Stomach smooth muscle (tissue), 2 donors: ENCODE measurements around the gene CLSTN3.

ENCODE experiments used
- H3K27ac ChIP-seq: one replicate; pipeline ENCODE4 v1.7.0; 2013; ENCODE audit warnings: mild to moderate bottlenecking, low read length, inconsistent platforms
- H3K27me3 ChIP-seq, 2 donors: one replicate each; pipeline ENCODE4 v1.7.0; 2013; ENCODE audit warnings: low read length in 2 of 2; ENCODE audit not compliant: insufficient read depth in 2 of 2, control insufficient read depth in 1 of 2
- H3K36me3 ChIP-seq, 2 donors: one replicate each; pipeline ENCODE4 v1.7.0; 2013; ENCODE audit warnings: low read length in 2 of 2; ENCODE audit not compliant: control insufficient read depth in 2 of 2, insufficient read depth in 2 of 2
- H3K4me1 ChIP-seq: one replicate; pipeline ENCODE4 v1.7.0; 2013; ENCODE audit warnings: low read length; ENCODE audit not compliant: control insufficient read depth, insufficient read depth
- H3K4me3 ChIP-seq, 2 donors: one replicate each; pipeline ENCODE4 v1.7.0; 2013; ENCODE audit warnings: low read length in 2 of 2
- H3K9ac ChIP-seq, 2 donors: one replicate each; pipeline ENCODE4 v1.7.0; 2013; ENCODE audit warnings: low read length in 2 of 2, mild to moderate bottlenecking in 1 of 2
- H3K9me3 ChIP-seq, 2 donors: one replicate each; pipeline ENCODE4 v1.7.0; 2013; ENCODE audit warnings: low read length in 2 of 2; ENCODE audit not compliant: control insufficient read depth in 2 of 2
- donor health status: healthy.
- donor health status: Pancreatic carcinoma.

CLSTN3 gene

DNA sequence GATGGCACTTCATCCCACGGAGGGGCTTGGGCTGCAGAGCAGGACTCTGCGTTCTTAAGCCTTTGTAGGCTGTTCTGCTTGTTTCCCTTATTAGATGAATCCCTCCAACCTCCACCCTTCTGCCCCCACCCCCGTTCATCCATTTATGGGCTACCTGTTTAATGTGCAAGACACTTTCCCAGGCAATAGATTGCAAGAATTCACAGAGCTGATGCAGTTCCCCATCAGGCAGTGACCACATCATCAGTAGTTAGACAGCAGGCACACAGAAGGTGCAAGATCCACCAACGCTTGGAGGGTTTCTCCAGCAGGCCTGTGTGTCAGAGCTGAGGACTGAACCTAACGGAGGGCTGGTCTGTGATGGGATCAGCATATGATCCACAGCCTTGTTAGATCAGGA, 36.7 kb upstream of the CLSTN3 start:
- H3K27me3 ChIP-seq = no peaks in the 10 kb centered on the region
- H3K36me3 ChIP-seq = peaks cover 9 to 14% of the 10 kb centered on the region in 2 donors
- no peaks in the 10 kb centered on the region for H3K9me3 ChIP-seq
- H3K9ac ChIP-seq = peak overlapping the region in 1 of 2 donors; percentile 10
- H3K4me1 ChIP-seq = peaks cover 36% of the 10 kb centered on the region
- no peak overlapping the region for H3K27ac ChIP-seq
- no peak overlapping the region for H3K4me3 ChIP-seq

DNA sequence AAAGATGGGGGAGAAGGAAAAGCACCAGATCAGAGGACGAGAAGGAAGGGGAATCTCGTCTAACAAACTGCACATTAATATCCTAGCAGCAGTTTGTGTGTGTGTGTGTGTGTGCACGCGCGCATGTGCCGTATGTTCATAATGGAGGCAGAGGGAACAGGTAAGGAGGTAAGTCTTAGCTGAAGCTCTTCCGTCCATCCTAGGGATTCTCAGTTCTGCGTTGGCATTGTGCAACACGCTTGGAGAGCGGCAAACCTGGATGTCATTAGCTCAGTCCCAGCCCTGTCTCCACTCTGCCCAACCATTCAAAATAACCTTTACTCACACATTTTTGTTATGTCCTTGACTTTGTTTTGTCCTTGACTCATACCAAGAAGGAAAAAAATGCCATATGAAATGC, 36.3 kb upstream of the CLSTN3 start:
- Histone ChIP-seq H3K9ac (peak overlapping the region in 1 of 2 donors; percentile 10), H3K4me1 (peaks cover 36% of the 10 kb centered on the region), H3K27me3 (no peaks in the 10 kb centered on the region), H3K4me3 (no peak overlapping the region), H3K36me3 (peaks cover 5 to 11% of the 10 kb centered on the region in 2 donors), H3K9me3 (no peaks in the 10 kb centered on the region), H3K27ac (no peak overlapping the region)

DNA sequence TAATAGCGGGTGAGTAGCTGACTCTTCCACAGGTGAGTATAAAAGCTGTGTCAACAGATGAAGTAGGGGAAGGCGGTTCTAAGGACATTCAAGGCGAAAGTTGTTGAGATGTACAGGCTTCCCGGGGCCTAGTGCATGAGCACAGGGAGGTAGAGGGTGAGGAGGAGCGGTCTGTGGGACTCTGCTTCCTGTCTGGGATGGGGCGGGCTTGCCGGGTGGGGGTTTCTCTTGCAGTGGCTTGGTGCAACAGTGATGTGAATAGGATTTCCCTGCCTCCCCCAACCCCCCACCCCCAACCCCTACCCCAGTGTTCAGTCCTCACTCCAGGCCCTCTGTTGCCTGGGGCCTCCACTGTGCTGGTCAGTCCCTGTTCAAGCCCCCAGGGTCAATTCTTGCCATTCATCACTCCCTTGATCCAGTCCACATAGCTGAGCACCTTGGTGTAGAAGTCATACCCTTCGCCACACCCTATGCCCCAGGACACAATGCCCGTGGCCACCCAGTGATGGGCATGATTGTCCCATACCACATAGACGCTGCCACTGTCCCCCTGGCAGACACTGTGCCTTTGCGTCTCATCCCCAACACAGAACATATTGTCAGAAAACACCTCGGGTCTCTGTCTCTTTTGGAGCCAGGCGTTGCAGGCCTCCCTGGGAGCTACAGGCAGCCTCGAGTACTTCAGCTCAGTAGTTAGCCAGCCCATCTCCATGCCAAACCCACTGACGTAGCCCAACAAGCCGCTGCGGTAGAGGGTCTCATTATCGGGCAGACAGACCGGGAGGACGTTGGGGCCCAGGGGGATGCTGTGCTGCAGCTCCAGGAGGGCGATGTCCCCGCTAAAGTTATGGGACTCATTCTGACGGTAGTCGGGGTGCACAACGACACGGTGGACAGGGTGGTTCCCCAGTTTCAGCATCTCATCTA, 33.9 kb upstream of the CLSTN3 start:
- Histone ChIP-seq H3K4me1 (peaks cover 19% of the 10 kb centered on the region), H3K4me3 (no peak overlapping the region), H3K27me3 (no peaks in the 10 kb centered on the region), H3K36me3 (peaks cover 4 to 12% of the 10 kb centered on the region in 2 donors), H3K9ac (no peak overlapping the region), H3K9me3 (no peaks in the 10 kb centered on the region), H3K27ac (no peak overlapping the region)

DNA sequence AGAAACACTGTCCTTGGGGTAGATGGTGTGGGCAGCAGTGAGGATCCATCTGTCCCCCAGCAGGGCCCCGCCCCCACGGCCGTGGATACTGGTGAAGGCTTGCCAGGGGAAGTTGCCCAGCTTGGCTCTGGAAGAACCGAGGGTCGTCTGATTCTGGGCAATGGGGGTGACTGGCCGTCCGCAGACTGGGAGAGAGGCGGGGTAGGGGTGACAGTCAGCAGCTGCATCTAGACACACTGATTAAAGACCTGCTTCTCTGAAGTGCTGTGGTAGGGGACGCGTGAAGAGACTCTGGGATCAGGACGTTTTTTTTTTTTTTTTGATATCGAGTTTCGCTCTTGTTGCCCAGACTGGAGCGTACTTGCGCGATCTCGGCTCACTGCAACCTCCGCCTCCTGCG, 33.2 kb upstream of the CLSTN3 start:
- H3K27me3 ChIP-seq = no peaks in the 10 kb centered on the region
- no peak overlapping the region for H3K4me3 ChIP-seq
- H3K9me3 ChIP-seq = no peaks in the 10 kb centered on the region
- H3K4me1 ChIP-seq = peaks cover 15% of the 10 kb centered on the region
- H3K9ac ChIP-seq = no peak overlapping the region
- H3K36me3 ChIP-seq = peaks cover 4 to 16% of the 10 kb centered on the region in 2 donors
- no peak overlapping the region for H3K27ac ChIP-seq

DNA sequence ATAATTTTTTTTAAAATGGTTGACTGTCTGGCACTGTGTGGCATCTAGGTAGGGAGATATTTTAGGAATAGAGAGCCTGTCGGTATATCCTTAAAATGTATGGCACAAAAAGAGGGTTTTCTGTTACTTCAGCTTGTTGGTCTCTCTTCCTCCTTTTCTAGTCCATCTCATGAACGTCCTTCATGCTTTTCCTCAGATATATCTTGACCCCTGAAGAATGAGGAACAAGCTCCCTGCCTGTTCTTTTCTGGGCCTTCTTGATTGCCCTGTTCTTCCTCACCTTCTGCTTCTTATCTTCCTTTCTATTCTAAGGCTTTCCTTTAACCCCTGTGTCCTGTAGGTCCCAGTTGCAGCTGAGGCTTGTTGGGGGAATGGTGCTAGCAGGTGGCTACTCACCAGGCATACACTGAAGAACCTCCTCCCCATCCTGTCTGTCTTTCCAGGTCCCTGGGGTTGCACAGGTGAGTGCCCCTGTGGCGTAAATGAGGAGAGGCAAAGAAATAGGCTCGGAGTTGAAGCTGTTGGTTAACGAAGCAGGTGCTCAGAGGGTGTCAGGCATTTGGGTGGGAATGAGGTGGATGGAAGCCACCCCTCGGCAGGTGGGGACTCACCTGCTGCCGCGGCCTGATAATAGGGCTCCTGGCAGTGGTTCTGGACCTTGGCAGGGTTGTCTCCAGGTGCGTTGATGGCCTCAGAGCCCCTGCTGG, 30.7 kb upstream of the CLSTN3 start:
- no peak overlapping the region for H3K27ac ChIP-seq
- H3K9me3 ChIP-seq = no peaks in the 10 kb centered on the region
- no peak overlapping the region for H3K4me3 ChIP-seq
- no peaks in the 10 kb centered on the region for H3K27me3 ChIP-seq
- no peak overlapping the region for H3K9ac ChIP-seq
- peaks cover 3% of the 10 kb centered on the region for H3K4me1 ChIP-seq
- peaks cover 4 to 22% of the 10 kb centered on the region in 2 donors for H3K36me3 ChIP-seq

DNA sequence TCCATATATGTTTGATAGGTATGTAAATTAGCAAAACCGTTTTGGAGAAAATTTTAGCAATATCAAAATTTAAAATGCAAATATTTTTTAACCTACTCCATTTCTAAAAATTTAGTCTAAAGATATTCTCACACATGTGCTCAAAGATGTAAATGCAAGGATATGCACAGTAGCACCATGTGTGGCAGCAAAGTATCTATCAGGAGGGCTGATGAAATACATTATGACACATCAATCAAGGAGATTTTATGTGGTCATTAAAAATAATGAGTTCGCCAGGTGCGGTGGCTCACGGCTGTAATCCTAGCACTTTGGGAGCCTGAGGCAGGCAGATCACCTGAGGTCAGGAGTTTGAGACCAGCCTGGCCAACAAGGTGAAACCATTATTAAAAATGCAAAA, 29.9 kb upstream of the CLSTN3 start:
- Histone ChIP-seq H3K36me3 (peaks cover 4 to 23% of the 10 kb centered on the region in 2 donors), H3K9me3 (no peaks in the 10 kb centered on the region), H3K4me1 (peaks cover 3% of the 10 kb centered on the region), H3K4me3 (no peak overlapping the region), H3K27ac (no peak overlapping the region), H3K27me3 (no peaks in the 10 kb centered on the region), H3K9ac (no peak overlapping the region)

DNA sequence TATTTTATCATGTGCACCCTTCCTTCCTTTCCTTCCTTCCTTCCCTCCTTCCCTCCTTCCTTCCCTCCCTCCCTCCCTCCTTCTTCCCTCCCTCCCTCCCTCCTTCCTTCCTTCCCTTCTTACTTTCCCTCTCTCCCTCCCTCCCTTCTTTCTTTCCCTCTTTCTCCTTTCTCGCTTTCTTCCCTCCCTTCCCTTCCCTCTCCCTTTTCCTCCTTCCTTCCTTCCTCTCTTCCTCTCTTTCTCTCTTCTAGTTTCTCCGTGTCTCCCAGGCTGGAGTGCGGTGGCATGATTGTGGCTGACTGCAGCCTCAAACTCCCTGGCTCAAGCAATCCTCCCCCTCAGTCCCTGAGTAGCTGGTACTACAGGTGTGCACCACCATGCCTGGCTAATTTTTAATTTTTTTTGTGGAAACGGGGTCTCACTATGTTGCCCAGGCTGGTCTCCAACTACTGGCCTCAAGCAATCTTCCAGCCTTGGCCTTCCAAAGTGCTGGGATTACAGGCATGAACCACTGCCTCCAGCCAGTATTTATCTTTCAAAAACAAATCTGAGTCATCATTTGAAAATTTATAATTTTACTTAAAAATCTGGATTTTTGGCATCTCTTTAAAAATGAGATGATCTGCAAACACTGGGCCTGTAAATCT, 29.0 kb upstream of the CLSTN3 start:
- Histone ChIP-seq H3K36me3 (peaks cover 4 to 23% of the 10 kb centered on the region in 2 donors), H3K9me3 (no peaks in the 10 kb centered on the region), H3K4me3 (no peak overlapping the region), H3K27me3 (no peaks in the 10 kb centered on the region), H3K9ac (no peak overlapping the region), H3K27ac (no peak overlapping the region), H3K4me1 (peaks cover 3% of the 10 kb centered on the region)

DNA sequence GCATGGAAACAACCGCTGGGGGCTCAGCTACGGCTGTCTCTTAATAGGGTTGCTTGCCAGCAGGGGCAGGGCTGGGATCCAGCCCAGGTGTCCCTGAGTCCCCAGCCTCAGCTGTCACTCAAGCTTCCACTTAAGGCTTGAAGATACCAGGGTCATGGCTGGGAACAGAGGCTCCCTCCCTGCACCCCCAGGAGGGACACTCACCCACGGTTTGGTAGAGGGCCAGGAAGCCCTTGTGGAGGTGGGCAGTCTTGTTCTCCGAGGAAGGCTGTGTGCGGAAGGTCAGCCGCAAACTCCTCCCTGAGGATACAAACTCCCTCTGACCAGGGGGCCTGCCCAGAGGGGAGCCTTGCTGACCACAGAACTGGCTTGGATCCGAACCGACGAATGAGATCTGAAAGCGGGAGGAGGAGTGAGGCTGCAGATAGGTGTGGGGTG, 28.5 kb upstream of the CLSTN3 start:
- Histone ChIP-seq H3K27ac (no peak overlapping the region), H3K4me1 (peaks cover 3% of the 10 kb centered on the region), H3K4me3 (no peak overlapping the region), H3K36me3 (peaks cover 4 to 23% of the 10 kb centered on the region in 2 donors), H3K27me3 (no peaks in the 10 kb centered on the region), H3K9ac (no peak overlapping the region), H3K9me3 (no peaks in the 10 kb centered on the region)

DNA sequence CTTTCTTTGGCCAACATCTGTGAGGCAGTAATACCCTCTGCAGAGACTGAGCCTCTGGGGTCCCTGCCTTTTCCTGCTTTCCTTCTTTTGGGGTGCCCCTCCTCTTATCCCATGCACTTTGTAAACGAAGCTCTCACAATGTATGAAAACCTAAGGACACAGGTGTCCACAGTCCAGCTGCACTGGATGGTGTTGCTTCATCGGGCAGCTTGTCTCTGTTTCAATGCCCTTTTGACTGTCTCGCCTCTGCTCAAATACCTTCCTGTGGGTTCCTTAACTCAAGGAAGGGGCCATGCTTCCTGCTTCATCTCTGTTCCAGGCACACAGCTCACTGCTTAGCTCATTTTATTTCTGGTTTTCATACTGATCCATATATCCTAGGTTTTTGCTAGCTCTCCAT, 27.6 kb upstream of the CLSTN3 start:
- H3K9ac ChIP-seq = no peak overlapping the region
- H3K4me3 ChIP-seq = no peak overlapping the region
- H3K27me3 ChIP-seq = no peaks in the 10 kb centered on the region
- H3K27ac ChIP-seq = no peak overlapping the region
- no peaks in the 10 kb centered on the region for H3K9me3 ChIP-seq
- peaks cover 4% of the 10 kb centered on the region for H3K4me1 ChIP-seq
- peaks cover 4 to 20% of the 10 kb centered on the region in 2 donors for H3K36me3 ChIP-seq

DNA sequence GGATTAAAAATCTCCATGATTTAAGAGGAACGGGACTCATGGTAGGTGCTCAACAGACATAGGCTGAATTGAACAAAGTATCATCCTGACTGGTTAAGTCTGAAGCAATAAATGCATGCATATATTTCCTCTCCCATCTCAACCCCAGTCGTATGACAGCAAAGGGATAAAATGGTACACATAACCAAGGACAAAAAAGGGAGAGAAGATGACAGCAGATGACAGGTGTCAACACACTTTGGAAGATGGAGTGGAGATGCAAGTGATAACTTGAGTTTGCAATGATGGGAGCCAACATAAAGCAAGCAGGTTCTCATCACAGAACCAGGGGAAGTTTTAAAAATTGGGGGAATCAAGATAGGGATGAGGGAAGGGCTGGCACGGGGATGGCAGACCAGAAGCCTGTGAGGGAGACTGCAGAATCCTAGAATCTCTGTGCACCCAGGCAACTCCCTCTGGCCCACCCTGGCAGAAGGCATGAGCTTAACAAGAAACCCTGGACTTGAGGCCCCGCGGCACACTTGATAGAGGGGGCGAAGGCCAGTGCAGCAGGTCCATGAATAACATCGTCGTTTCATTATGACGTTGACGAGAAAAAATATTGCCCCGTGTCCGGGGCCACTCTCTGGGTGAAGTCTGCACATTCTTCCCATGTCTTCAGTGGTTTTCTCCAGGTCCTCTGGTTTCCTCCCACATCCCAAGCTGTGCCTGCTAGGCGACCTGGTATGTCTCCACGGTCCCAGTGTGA, 26.2 kb upstream of the CLSTN3 start:
- Histone ChIP-seq H3K4me1 (peaks cover 13% of the 10 kb centered on the region), H3K27ac (no peak overlapping the region), H3K36me3 (peaks cover 4 to 19% of the 10 kb centered on the region in 2 donors), H3K4me3 (no peak overlapping the region), H3K27me3 (no peaks in the 10 kb centered on the region), H3K9ac (no peak overlapping the region), H3K9me3 (no peaks in the 10 kb centered on the region)
